ENCODE results near the gene ADGRE3. TPM values are rescaled to one million over a fixed set of nuclear protein-coding genes. Genes with fewer than 3 reads are reported as not detected.

The ADGRE3 gene
- total and polyA plus RNA-seq, 2 of the 8 experiments (the other 6 are each of a cell fraction or from before 2014, with no cell fraction given), result not detected

DNA sequence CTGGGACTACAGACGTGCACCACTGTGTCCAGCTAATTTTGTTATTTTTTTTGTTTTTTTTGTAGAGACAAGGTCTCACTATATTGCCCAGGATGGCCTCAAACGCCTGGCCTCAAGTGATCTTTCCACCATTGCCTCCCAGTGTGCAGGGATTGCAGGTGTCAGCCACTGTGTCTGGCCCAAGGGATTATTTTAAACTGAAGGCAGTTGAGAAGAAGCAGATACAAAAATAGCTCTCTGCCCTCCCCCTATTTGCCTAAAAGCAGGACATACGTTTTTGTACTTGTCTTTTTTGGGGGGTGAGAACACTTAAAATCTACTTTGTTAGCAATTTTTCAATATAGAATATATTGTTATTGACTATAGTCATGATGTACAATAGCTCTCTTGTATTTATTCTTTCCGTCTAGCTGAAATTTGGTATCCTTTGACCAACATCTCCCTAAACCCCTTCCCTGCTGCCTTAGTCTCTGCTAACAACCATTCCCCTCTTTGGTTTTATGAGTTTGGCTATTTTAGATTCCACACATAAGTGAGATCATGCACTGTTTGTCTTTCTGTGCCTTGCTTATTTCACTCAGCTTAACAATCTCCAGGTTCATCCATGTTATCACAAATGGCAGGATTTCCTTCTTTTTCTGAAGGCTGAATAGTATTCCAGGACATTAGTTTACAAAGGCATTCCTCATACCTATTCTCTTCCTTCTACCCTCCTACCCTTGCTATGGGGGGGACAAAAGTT, 34.9 kb downstream of the ADGRE3 start (continued):
- TF ChIP-seq, protein P1, sequence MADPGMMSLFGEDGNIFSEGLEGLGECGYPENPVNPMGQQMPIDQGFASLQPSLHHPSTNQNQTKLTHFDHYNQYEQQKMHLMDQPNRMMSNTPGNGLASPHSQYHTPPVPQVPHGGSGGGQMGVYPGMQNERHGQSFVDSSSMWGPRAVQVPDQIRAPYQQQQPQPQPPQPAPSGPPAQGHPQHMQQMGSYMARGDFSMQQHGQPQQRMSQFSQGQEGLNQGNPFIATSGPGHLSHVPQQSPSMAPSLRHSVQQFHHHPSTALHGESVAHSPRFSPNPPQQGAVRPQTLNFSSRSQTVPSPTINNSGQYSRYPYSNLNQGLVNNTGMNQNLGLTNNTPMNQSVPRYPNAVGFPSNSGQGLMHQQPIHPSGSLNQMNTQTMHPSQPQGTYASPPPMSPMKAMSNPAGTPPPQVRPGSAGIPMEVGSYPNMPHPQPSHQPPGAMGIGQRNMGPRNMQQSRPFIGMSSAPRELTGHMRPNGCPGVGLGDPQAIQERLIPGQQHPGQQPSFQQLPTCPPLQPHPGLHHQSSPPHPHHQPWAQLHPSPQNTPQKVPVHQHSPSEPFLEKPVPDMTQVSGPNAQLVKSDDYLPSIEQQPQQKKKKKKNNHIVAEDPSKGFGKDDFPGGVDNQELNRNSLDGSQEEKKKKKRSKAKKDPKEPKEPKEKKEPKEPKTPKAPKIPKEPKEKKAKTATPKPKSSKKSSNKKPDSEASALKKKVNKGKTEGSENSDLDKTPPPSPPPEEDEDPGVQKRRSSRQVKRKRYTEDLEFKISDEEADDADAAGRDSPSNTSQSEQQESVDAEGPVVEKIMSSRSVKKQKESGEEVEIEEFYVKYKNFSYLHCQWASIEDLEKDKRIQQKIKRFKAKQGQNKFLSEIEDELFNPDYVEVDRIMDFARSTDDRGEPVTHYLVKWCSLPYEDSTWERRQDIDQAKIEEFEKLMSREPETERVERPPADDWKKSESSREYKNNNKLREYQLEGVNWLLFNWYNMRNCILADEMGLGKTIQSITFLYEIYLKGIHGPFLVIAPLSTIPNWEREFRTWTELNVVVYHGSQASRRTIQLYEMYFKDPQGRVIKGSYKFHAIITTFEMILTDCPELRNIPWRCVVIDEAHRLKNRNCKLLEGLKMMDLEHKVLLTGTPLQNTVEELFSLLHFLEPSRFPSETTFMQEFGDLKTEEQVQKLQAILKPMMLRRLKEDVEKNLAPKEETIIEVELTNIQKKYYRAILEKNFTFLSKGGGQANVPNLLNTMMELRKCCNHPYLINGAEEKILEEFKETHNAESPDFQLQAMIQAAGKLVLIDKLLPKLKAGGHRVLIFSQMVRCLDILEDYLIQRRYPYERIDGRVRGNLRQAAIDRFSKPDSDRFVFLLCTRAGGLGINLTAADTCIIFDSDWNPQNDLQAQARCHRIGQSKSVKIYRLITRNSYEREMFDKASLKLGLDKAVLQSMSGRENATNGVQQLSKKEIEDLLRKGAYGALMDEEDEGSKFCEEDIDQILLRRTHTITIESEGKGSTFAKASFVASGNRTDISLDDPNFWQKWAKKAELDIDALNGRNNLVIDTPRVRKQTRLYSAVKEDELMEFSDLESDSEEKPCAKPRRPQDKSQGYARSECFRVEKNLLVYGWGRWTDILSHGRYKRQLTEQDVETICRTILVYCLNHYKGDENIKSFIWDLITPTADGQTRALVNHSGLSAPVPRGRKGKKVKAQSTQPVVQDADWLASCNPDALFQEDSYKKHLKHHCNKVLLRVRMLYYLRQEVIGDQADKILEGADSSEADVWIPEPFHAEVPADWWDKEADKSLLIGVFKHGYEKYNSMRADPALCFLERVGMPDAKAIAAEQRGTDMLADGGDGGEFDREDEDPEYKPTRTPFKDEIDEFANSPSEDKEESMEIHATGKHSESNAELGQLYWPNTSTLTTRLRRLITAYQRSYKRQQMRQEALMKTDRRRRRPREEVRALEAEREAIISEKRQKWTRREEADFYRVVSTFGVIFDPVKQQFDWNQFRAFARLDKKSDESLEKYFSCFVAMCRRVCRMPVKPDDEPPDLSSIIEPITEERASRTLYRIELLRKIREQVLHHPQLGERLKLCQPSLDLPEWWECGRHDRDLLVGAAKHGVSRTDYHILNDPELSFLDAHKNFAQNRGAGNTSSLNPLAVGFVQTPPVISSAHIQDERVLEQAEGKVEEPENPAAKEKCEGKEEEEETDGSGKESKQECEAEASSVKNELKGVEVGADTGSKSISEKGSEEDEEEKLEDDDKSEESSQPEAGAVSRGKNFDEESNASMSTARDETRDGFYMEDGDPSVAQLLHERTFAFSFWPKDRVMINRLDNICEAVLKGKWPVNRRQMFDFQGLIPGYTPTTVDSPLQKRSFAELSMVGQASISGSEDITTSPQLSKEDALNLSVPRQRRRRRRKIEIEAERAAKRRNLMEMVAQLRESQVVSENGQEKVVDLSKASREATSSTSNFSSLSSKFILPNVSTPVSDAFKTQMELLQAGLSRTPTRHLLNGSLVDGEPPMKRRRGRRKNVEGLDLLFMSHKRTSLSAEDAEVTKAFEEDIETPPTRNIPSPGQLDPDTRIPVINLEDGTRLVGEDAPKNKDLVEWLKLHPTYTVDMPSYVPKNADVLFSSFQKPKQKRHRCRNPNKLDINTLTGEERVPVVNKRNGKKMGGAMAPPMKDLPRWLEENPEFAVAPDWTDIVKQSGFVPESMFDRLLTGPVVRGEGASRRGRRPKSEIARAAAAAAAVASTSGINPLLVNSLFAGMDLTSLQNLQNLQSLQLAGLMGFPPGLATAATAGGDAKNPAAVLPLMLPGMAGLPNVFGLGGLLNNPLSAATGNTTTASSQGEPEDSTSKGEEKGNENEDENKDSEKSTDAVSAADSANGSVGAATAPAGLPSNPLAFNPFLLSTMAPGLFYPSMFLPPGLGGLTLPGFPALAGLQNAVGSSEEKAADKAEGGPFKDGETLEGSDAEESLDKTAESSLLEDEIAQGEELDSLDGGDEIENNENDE (IDR thresholded peaks at IDR 0.05; ENCODE audit: insufficient replicate concordance, low read length), result no peak
- TF ChIP-seq ZNF274 (IDR thresholded peaks at IDR 0.05; ENCODE audit: borderline replicate concordance, extremely low read depth, low read length) (no peak), CEBPB (IDR thresholded peaks at IDR 0.05; ENCODE audit: low read depth, low read length) (no peak), CBX8 (IDR thresholded peaks at IDR 0.05; ENCODE audit: borderline replicate concordance, low read depth, low read length) (no peak), CHD2 (IDR thresholded peaks at IDR 0.05; ENCODE audit: low read length) (no peak), YY1 (IDR thresholded peaks at IDR 0.05; ENCODE audit: low read depth, low read length) (no peak)
